SU-DHL-6 (cell line): Measurements from ENCODE around the gene SPACA9.

Experiments
- H2AFZ ChIP-seq: fragments of 200-600 bp; sonication (generic); 2 replicates; pipeline ENCODE4 v1.6.1; 2014; ENCODE audit warnings: low read depth, mild to moderate bottlenecking, moderate library complexity, mixed read lengths, antibody characterized with exemption, low read length; ENCODE audit not compliant: severe bottlenecking
- H3F3A ChIP-seq: fragments of 200-600 bp; shearing (Covaris generic); 2 replicates; pipeline ENCODE4 v1.6.0; 2016; ENCODE audit warnings: antibody characterized with exemption, mild to moderate bottlenecking; ENCODE audit not compliant: insufficient read depth
- H3K27ac ChIP-seq: fragments of 200-600 bp; sonication (generic); 2 replicates; pipeline ENCODE4 v1.5.1; 2016; ENCODE audit warnings: low read depth, mild to moderate bottlenecking, low read length, moderate library complexity, mixed read lengths
- H3K27me3 ChIP-seq: fragments of 200-600 bp; sonication (generic), shearing (Covaris generic); 2 replicates; pipeline ENCODE4 v1.6.0; 2014; ENCODE audit warnings: mild to moderate bottlenecking, low read length
- H3K36me3 ChIP-seq: fragments of 200-600 bp; sonication (generic); 2 replicates; pipeline ENCODE4 v1.6.1; 2014; ENCODE audit warnings: mild to moderate bottlenecking, low read length, mixed read lengths
- H3K4me2 ChIP-seq: fragments of 300-600, 200-600 bp; shearing (Covaris generic), sonication (generic); 2 replicates; pipeline ENCODE4 v1.6.0; 2014; ENCODE audit warnings: low read length, low read depth, mild to moderate bottlenecking; ENCODE audit not compliant: poor library complexity, severe bottlenecking
- H3K4me3 ChIP-seq: fragments of 200-600 bp; sonication (generic); 2 replicates; pipeline ENCODE4 v1.5.1; 2014; ENCODE audit warnings: antibody characterized with exemption, low read length, mild to moderate bottlenecking, mixed read lengths; ENCODE audit not compliant: insufficient read depth, poor library complexity, severe bottlenecking
- H3K79me2 ChIP-seq: fragments of 200-600 bp; sonication (generic); 2 replicates; pipeline ENCODE4 v1.6.1; 2014; ENCODE audit warnings: mild to moderate bottlenecking, low read length, moderate library complexity; ENCODE audit not compliant: insufficient read depth
- H3K9ac ChIP-seq: fragments of 200-600 bp; sonication (generic); 2 replicates; pipeline ENCODE4 v1.7.0; 2014; ENCODE audit warnings: mild to moderate bottlenecking, low read length
- H3K9me2 ChIP-seq: fragments of 200-600 bp; sonication (generic); replicated peaks from 2 replicates; pipeline ENCODE4 v1.6.1; 2014; ENCODE audit warnings: low read length; ENCODE audit not compliant: insufficient read depth
- H3K9me3 ChIP-seq: fragments of 200-600 bp; sonication (generic); 2 replicates; pipeline ENCODE4 v1.6.1; 2014; ENCODE audit warnings: low read length, mixed read lengths; ENCODE audit not compliant: insufficient read depth
- H4K20me1 ChIP-seq: fragments of 200-600 bp; sonication (generic); 2 replicates; pipeline ENCODE4 v1.6.1; 2014; ENCODE audit warnings: low read depth, mild to moderate bottlenecking, antibody characterized with exemption, low read length, moderate library complexity, mixed read lengths
- CTCF ChIP-seq: fragments of 200-600 bp; sonication (generic); IDR thresholded peaks from one replicate; pipeline ENCODE4 v1.5.1; 2017; ENCODE audit warnings: antibody characterized with exemption, mild to moderate bottlenecking, low read length, moderate library complexity; ENCODE audit not compliant: insufficient read depth, poor library complexity, severe bottlenecking
- EZH2phosphoT487 ChIP-seq: fragments of 200-600 bp; sonication (generic), shearing (Covaris generic); conservative IDR thresholded peaks from 2 replicates; pipeline ENCODE4 v1.6.1; 2018; ENCODE audit warnings: mild to moderate bottlenecking, antibody characterized with exemption, low read length, moderate library complexity, mixed read lengths

SPACA9 gene

GRCh38 chr9:132903574-132904492 lies 25.1 kb downstream of the SPACA9 start:
- TF ChIP-seq CTCF (no peak), EZH2phosphoT487 (no peak)
- H3K79me2 ChIP-seq = no peaks in the 10 kb centered on the region
- H3K9me3 ChIP-seq = no peaks in the 10 kb centered on the region
- no peaks in the 10 kb centered on the region for H3K27me3 ChIP-seq
- no peak overlapping the region for H3K4me3 ChIP-seq
- H3K9ac ChIP-seq = no peak overlapping the region
- no peaks in the 10 kb centered on the region for H3K36me3 ChIP-seq
- no peaks in the 10 kb centered on the region for H4K20me1 ChIP-seq
- no peaks in the 10 kb centered on the region for H3K9me2 ChIP-seq
- H2AFZ ChIP-seq = no peak overlapping the region
- H3K4me2 ChIP-seq = no peak overlapping the region
- H3K27ac ChIP-seq = no peak overlapping the region
- H3F3A ChIP-seq = no peaks in the 10 kb centered on the region

DNA sequence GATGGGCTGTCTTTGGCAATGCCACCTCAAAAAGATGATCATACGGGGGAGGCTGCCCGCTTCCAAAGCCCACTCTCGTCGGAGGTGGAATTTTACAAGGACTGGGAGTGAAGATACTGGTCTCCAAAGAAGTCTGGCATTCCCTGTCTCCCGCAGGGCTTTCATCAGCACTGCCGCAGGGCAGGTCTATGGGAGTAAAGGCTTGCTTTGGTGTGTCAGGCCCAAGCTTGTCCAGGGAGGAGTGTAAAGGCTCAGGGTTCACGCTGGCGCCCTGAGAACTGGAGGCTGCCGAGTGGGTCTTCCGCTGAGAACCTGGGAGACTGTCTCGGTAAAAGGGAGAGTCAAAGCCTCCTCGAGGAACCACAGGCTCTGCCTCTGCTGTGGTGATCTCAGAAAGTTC lies 27.0 kb downstream of the SPACA9 start:
- Histone ChIP-seq H3K9me3 (no peaks in the 10 kb centered on the region), H3K27me3 (no peaks in the 10 kb centered on the region), H3K27ac (no peak overlapping the region), H2AFZ (no peak overlapping the region), H3K79me2 (no peaks in the 10 kb centered on the region), H3F3A (no peaks in the 10 kb centered on the region), H3K9ac (no peak overlapping the region), H3K4me2 (no peak overlapping the region), H3K4me3 (no peak overlapping the region), H3K9me2 (no peaks in the 10 kb centered on the region), H3K36me3 (no peaks in the 10 kb centered on the region), H4K20me1 (no peaks in the 10 kb centered on the region)
- TF ChIP-seq CTCF = no peak
- no peak for TF ChIP-seq EZH2phosphoT487

GRCh38 chr9:132908635-132909034 lies 29.9 kb downstream of the SPACA9 start:
- Histone ChIP-seq H3K36me3 (no peaks in the 10 kb centered on the region), H2AFZ (no peak overlapping the region), H3F3A (no peaks in the 10 kb centered on the region), H3K4me2 (no peak overlapping the region), H3K27ac (no peak overlapping the region), H3K79me2 (no peaks in the 10 kb centered on the region), H4K20me1 (no peaks in the 10 kb centered on the region), H3K9ac (no peak overlapping the region), H3K27me3 (no peaks in the 10 kb centered on the region), H3K4me3 (no peak overlapping the region), H3K9me3 (no peaks in the 10 kb centered on the region), H3K9me2 (no peaks in the 10 kb centered on the region)
- TF ChIP-seq CTCF (no peak), EZH2phosphoT487 (no peak)
